Spleen (tissue), 11 donors: Measurements from ENCODE around the gene NKTR. TPM values are rescaled to one million over a fixed set of nuclear protein-coding genes. Genes with fewer than 3 reads are reported as not detected.

Source experiments
- DNase-seq: peaks from one replicate; pipeline ENCODE4 v3.0.0-alpha.2; 2020
- H3K27ac ChIP-seq, 8 donors: fragments of 200-600 bp; sonication (generic) in 7 of 8; 1 replicate in 4 of 8; 2 replicates in 4 of 8; pipeline versions ENCODE4 v1.5.0 to v1.8.0; 2016 to 2021; ENCODE audit warnings: inconsistent platforms in 4 of 8, mild to moderate bottlenecking in 4 of 8, moderate library complexity in 1 of 8
- H3K27me3 ChIP-seq, 7 donors: fragments of 200-600 bp; sonication (generic) in 6 of 7; replicated peaks in 1 of 7; 1 replicate in 4 of 7; 2 replicates in 3 of 7; pipeline versions ENCODE4 v1.5.0 to v1.8.0; 2016 to 2021; ENCODE audit warnings: inconsistent platforms in 3 of 7, mild to moderate bottlenecking in 1 of 7
- H3K36me3 ChIP-seq, 6 donors: fragments of 200-600 bp; sonication (generic) in 5 of 6; 1 replicate in 4 of 6; 2 replicates in 2 of 6; pipeline versions ENCODE4 v1.5.0 to v1.8.0; 2016 to 2021; ENCODE audit warnings: inconsistent platforms in 2 of 6
- H3K4me1 ChIP-seq, 6 donors: fragments of 200-600 bp; sonication (generic) in 5 of 6; 1 replicate in 3 of 6; 2 replicates in 3 of 6; pipeline versions ENCODE4 v1.5.0 to v1.8.0; 2016 to 2021; ENCODE audit warnings: inconsistent platforms in 3 of 6
- H3K4me3 ChIP-seq, 8 donors: fragments of 200-600 bp; sonication (generic) in 7 of 8; 1 replicate in 4 of 8; 2 replicates in 4 of 8; pipeline versions ENCODE4 v1.5.0 to v1.8.0; 2016 to 2021; ENCODE audit warnings: inconsistent platforms in 4 of 8, mild to moderate bottlenecking in 4 of 8, moderate library complexity in 2 of 8
- H3K9me3 ChIP-seq, 8 donors: fragments of 200-600 bp; sonication (generic) in 7 of 8; 1 replicate in 4 of 8; 2 replicates in 4 of 8; pipeline versions ENCODE4 v1.5.0 to v1.8.0; 2016 to 2021; ENCODE audit warnings: inconsistent platforms in 4 of 8
- POLR2A ChIP-seq, 3 donors: fragments of 450-650 bp; IDR thresholded peaks; one replicate each; pipeline ENCODE4 v1.5.1; 2017; ENCODE audit warnings: antibody characterized with exemption in 3 of 3, mild to moderate bottlenecking in 1 of 3
- POLR2AphosphoS5 ChIP-seq, 3 donors: sonication (generic); formaldehyde crosslinking; IDR thresholded peaks; one replicate each; pipeline ENCODE4 v1.5.1; 2017; ENCODE audit warnings: antibody characterized with exemption in 3 of 3
- WGBS, 5 donors: extraction: QIAGEN DNeasy Blood & Tissue Kit in 3 of 5; methylation state at CpG; one replicate each; pipeline versions ENCODE4 v1.1.5 to v1.1.7; 2013 to 2018; 5-methylcytosine and 5-hydroxymethylcytosine counted together
- intact Hi-C: fragments of 100-400 bp; cut with DNase I; formaldehyde crosslinking; loops from one replicate; pipeline ENCODE4 v1.15.0; 2023; ENCODE audit warnings: low total_unique reads
- polyA plus RNA-seq, 3 donors: library from polyadenylated mRNA; stranded (reverse); fragments of 200-250 nt; gene quantifications; one replicate each; pipeline ENCODE4 v1.2.1, GENCODE V29; 2013
- total RNA-seq, 7 donors: library from RNA; depleted of rRNA in 3 of 7; stranded (reverse); fragments of >200 nt in 3 of 7; fragmentation: NEBNext Ultra II Directional in 4 of 7; extraction: Animal tissue kit (Norgen Biotek cat#: 25700) in 4 of 7; gene quantifications; one replicate each; pipeline versions ENCODE4 v1.1.0 to v1.2.1, GENCODE V29; 2016 to 2021
- TF ChIP-seq, protein P1 (sequence below), 11 experiments: fragments of 200-600 bp in 7 of 11; fragments of 450-650 bp in 4 of 11; sonication (generic) in 4 of 11; IDR thresholded peaks in 8 of 11; conservative IDR thresholded peaks in 3 of 11; 1 replicate in 7 of 11; 2 replicates in 4 of 11; pipeline versions ENCODE4 v1.4.0 to v1.8.0; 2016 to 2021; ENCODE audit warnings: antibody characterized with exemption in 11 of 11, inconsistent platforms in 4 of 11, mild to moderate bottlenecking in 1 of 11
- donor health status: healthy with polysubstance abuse.
- donor health status: DM: no; HTN: no; CAD: no; lungs with moderate emphysema.
- donor health status: DM: no; HTN: no; CAD: no.
- donor health status: Bipolar disorder and iron deficiency.
- donor health status: healthy.
- donor health status: DM: no; HTN: no; CAD: no.
- donor health status: DM: yes; HTN: yes; CAD: no.

The NKTR gene
- total and polyA plus RNA-seq, 10 donors: 19.9 to 258 (median 140) TPM

- peak; percentile 98 for DNase-seq
- Histone ChIP-seq H3K36me3 (peaks cover 0 to 10% (median 0%) of the 10 kb centered on the region in 6 donors), H3K4me1 (peaks cover 13 to 35% (median 28%) of the 10 kb centered on the region in 6 donors), H3K4me3 (peak within 1 kb of the TSS; percentile 57 to 99 (median 85)), H3K9me3 (no peaks in the 10 kb centered on the region), H3K27me3 (no peaks in the 10 kb centered on the region), H3K27ac (peak within 1 kb of the TSS; percentile 71 to 94 (median 89))
- peak; percentile 91 to 97 (median 91) for TF ChIP-seq POLR2AphosphoS5 (IDR thresholded peaks at IDR 0.05)
- TF ChIP-seq POLR2A (IDR thresholded peaks at IDR 0.05): peak in 2 of 3 donors; percentile 28 to 86
- TF ChIP-seq, protein P1, sequence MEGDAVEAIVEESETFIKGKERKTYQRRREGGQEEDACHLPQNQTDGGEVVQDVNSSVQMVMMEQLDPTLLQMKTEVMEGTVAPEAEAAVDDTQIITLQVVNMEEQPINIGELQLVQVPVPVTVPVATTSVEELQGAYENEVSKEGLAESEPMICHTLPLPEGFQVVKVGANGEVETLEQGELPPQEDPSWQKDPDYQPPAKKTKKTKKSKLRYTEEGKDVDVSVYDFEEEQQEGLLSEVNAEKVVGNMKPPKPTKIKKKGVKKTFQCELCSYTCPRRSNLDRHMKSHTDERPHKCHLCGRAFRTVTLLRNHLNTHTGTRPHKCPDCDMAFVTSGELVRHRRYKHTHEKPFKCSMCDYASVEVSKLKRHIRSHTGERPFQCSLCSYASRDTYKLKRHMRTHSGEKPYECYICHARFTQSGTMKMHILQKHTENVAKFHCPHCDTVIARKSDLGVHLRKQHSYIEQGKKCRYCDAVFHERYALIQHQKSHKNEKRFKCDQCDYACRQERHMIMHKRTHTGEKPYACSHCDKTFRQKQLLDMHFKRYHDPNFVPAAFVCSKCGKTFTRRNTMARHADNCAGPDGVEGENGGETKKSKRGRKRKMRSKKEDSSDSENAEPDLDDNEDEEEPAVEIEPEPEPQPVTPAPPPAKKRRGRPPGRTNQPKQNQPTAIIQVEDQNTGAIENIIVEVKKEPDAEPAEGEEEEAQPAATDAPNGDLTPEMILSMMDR (IDR thresholded peaks at IDR 0.05 in 8 of 11, conservative IDR thresholded peaks at IDR 0.05 in 3 of 11): peak in 8 of 11 experiments; percentile 23 to 54 (median 39)
- intact Hi-C loops: no loop called here
- 0% methylated on average over 62 to 77 of the region's 77 CpGs for WGBS, 5 donors
These were observed 18.6 kb upstream of the NKTR start, which contains the start of gene SEC22C for GRCh38 chr3:42581709-42582473. TSS of gene SEC22C (minus strand) at chr3:42581967. CDS start at chr3:42569046, 12,921 bp downstream.

- intact Hi-C loops: no loop called here
- Histone ChIP-seq H3K27ac (peak overlapping the region; percentile 71 to 94 (median 89)), H3K9me3 (no peaks in the 10 kb centered on the region), H3K36me3 (peaks cover 0 to 10% (median 0%) of the 10 kb centered on the region in 6 donors), H3K27me3 (no peaks in the 10 kb centered on the region), H3K4me1 (peaks cover 13 to 35% (median 28%) of the 10 kb centered on the region in 6 donors), H3K4me3 (peak overlapping the region; percentile 57 to 99 (median 85))
- WGBS, 5 donors: 0 to 4% (median 0%) methylated on average over 3 of the region's 3 CpGs
- TF ChIP-seq POLR2A (IDR thresholded peaks at IDR 0.05) (no peak), POLR2AphosphoS5 (IDR thresholded peaks at IDR 0.05) (no peak)
- TF ChIP-seq, protein P1 (IDR thresholded peaks at IDR 0.05 in 8 of 11, conservative IDR thresholded peaks at IDR 0.05 in 3 of 11): peak in 1 of 11 experiments; percentile 0
- DNase-seq: no peak
These were observed 17.9 kb upstream of the NKTR start for GRCh38 chr3:42582474-42583070.

DNA sequence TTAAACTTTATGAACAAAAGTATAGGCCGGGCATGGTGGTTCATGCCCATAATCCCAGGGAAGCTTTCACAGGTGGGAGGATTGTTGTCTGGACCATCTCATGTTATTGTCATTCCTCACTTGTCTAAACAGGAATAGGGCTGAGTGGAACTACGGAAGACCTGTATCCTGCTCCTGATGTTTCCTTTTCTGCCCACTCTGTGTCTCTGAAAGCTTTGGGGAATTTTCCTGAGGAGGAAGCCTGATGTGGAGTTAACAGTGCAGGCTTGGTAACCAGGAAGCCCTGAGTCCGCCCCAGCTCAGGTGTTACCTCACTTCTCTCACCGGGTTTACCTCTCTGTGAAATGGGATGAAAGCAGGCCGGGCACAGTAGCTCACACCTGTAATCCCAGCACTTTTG lies 11.9 kb upstream of the NKTR start:
- Histone ChIP-seq H3K4me3 (no peak overlapping the region), H3K9me3 (no peaks in the 10 kb centered on the region), H3K27ac (no peak overlapping the region), H3K4me1 (peaks cover 15 to 34% (median 27%) of the 10 kb centered on the region in 6 donors), H3K27me3 (no peaks in the 10 kb centered on the region), H3K36me3 (peaks cover 0 to 19% (median 2%) of the 10 kb centered on the region in 6 donors)
- intact Hi-C loops: no loop called here
- WGBS, 5 donors: 77 to 85% (median 83%) methylated on average over 5 of the region's 5 CpGs
- no peak for TF ChIP-seq POLR2A (IDR thresholded peaks at IDR 0.05)
- TF ChIP-seq, protein P1 (IDR thresholded peaks at IDR 0.05 in 8 of 11, conservative IDR thresholded peaks at IDR 0.05 in 3 of 11): no peak
- no peak for TF ChIP-seq POLR2AphosphoS5 (IDR thresholded peaks at IDR 0.05)
- peak; percentile 41 for DNase-seq
